ENCODE results near the gene MAP3K10. TPM values are rescaled to one million over a fixed set of nuclear protein-coding genes. Genes with fewer than 3 reads are reported as not detected.
A peak's percentile ranks its signal among the peaks of the same experiment; 100 is the strongest.
"Not testable (repeated sequence)": the region's sequence is repeated elsewhere in the genome, so short reads cannot be mapped to it uniquely, and the experiment has no call there.

Gene MAP3K10
- total RNA-seq, 3 donors from 2014 or later = 6.1 to 13.5 (median 10.2) TPM

DNA sequence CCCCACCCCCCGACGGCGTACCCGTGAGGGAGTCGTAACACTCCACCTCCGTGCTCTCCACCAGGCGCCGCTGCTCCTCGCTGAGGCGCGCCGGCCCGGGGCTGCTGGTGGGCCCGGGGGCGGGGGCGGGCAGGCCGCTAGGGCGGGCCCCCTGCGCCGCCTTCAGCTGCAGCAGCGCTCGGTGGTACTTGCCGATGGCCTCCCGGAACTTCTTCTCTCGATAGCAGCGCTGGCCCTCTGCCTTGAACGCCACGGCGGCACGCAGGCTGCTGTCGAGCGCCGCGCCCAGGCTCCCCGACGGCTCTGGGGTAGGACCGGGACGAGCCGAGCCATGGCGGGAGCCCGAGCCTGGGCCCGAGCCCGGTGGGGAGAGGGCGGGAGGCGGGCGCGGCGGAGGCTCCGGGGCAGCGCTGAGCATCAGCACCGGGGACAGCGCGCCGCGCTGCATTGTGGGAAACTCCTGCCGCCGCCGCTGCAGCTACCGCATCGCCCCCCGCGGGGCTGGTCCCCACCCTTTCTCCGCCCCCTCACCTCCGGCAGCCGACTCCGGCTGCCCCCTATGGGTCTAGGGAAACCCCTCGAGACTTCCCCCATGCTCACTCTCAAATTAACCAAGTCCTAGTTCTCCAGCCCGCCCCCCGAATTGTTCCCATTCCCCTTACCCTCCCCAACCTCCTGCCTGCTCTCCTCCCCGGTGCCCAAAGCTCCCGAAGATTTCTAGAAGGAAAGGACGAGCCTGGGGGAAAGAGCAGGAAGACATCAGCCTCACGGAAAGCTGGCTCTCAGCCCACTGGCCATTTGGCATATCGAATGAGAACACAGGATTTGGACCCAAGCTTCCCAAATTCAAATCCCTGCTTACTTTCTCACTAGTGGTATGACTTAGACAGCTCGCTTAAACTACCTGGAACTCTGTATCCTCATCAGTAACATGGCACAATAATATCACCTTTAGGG lies 27.0 kb downstream of the MAP3K10 start, which contains the start of gene TTC9B:
Gene TTC9B (minus strand): TSS at position 451 of the 957 bp plus-strand sequence. CDS start 3 bp downstream, at position 448.
- no peak for DNase-seq (ENCODE audit: low spot score in 2 of 2)
- H3K9me3 ChIP-seq = no peaks in the 10 kb centered on the region
- intact Hi-C loops (cut with DNase I; ENCODE audit: low total_unique reads) = no loop called here
- no peaks in the 10 kb centered on the region for H3K36me3 ChIP-seq
- TF ChIP-seq POLR2AphosphoS5 (IDR thresholded peaks at IDR 0.05) (no peak), POLR2A (IDR thresholded peaks at IDR 0.05) (no peak)
- TF ChIP-seq, protein P1, sequence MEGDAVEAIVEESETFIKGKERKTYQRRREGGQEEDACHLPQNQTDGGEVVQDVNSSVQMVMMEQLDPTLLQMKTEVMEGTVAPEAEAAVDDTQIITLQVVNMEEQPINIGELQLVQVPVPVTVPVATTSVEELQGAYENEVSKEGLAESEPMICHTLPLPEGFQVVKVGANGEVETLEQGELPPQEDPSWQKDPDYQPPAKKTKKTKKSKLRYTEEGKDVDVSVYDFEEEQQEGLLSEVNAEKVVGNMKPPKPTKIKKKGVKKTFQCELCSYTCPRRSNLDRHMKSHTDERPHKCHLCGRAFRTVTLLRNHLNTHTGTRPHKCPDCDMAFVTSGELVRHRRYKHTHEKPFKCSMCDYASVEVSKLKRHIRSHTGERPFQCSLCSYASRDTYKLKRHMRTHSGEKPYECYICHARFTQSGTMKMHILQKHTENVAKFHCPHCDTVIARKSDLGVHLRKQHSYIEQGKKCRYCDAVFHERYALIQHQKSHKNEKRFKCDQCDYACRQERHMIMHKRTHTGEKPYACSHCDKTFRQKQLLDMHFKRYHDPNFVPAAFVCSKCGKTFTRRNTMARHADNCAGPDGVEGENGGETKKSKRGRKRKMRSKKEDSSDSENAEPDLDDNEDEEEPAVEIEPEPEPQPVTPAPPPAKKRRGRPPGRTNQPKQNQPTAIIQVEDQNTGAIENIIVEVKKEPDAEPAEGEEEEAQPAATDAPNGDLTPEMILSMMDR (IDR thresholded peaks at IDR 0.05) = no peak
- no peak within 1 kb of the TSS for H3K27ac ChIP-seq
- H3K4me1 ChIP-seq = no peaks in the 10 kb centered on the region
- H3K27me3 ChIP-seq = peaks cover 15 to 34% of the 10 kb centered on the region in 2 donors
- peak within 1 kb of the TSS in 2 of 3 donors; percentile 7 to 49 for H3K4me3 ChIP-seq

DNA sequence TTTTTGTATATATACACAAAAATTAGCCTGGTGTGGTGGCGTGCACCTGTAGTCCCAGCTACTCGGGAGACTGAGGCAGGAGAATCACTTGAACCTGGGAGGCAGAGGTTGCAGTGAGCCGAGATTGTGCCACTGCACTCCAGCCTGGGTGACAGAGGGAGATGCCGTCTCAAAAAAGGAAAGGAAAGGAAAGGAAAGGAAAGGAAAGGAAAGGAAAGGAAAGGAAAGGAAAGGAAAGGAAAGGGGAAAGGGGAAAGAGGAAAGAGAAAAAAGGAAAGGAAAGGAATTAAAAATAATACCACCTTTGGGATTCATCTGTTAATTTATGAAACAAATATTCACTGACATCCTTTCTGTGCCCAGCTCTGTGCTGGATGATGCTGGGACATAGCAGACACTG lies 27.8 kb downstream of the MAP3K10 start:
- H3K4me1 ChIP-seq; H3K9me3 ChIP-seq; DNase-seq (ENCODE audit: low spot score in 2 of 2); H3K4me3 ChIP-seq; intact Hi-C loops (cut with DNase I; ENCODE audit: low total_unique reads); H3K27ac ChIP-seq; H3K36me3 ChIP-seq: not testable (repeated sequence)
- H3K27me3 ChIP-seq = peaks cover 17 to 42% of the 10 kb centered on the region in 2 donors

DNA sequence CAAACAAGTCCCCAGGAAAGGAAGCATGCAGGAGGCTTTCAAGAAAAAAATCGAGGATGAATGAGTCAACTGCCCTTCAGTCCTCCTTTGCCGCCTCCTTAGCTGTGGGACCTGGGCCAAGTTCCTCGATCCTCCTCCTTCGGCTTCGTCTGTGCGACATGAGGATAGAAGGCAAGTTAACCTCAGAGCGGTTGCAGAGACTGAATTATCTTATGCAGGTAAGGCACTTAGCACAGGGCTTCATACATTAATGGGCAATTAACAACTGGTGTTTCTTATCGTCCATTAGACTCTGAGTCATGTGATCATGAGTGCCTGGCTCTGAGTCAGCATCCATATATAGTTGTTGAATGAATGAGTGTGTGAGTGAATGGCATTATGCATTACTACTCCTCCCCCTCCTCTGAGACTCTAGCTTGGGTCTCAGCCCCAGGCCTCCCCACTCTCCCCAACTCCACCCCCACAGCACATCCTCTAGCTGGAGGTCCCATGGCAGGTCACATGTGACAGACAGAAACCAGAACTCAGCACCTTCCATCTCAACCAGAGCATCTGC lies 28.6 kb downstream of the MAP3K10 start:
- peaks cover 23 to 50% of the 10 kb centered on the region in 2 donors for H3K27me3 ChIP-seq
- intact Hi-C loops (cut with DNase I; ENCODE audit: low total_unique reads) = no loop called here

DNA sequence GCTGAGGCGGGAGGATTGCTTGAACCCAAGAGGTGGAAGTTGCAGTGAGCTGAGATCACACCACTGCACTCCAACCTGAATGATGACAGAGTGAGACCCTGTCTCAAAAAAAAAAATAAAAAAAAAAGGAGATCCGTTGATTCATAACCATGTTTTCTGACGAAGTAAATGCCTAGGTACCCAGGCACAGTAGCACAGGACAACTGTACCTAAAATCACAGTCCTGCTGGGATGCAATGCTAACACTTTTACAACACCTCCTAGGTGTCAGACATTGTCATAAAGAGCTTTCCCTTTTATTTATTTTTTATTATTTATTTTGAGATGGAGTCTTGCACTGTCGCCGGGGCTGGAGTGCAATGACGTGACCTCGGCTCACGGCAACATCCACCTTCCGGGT lies 29.4 kb downstream of the MAP3K10 start:
- H3K36me3 ChIP-seq = no peaks in the 10 kb centered on the region
- intact Hi-C loops (cut with DNase I; ENCODE audit: low total_unique reads) = no loop called here
- DNase-seq (ENCODE audit: low spot score in 2 of 2) = no peak
- no peak overlapping the region for H3K4me3 ChIP-seq
- no peak overlapping the region for H3K27ac ChIP-seq
- peaks cover 23 to 57% of the 10 kb centered on the region in 2 donors for H3K27me3 ChIP-seq
- no peak for TF ChIP-seq POLR2AphosphoS5 (IDR thresholded peaks at IDR 0.05)
- TF ChIP-seq, protein P1 (IDR thresholded peaks at IDR 0.05) = no peak
- TF ChIP-seq POLR2A (IDR thresholded peaks at IDR 0.05) = no peak
- H3K4me1 ChIP-seq = no peaks in the 10 kb centered on the region
- no peaks in the 10 kb centered on the region for H3K9me3 ChIP-seq

More for the DNA sequence above, 28.6 kb downstream of the MAP3K10 start:
- Histone ChIP-seq H3K36me3 (no peaks in the 10 kb centered on the region), H3K4me3 (no peak overlapping the region), H3K4me1 (no peaks in the 10 kb centered on the region), H3K27ac (no peak overlapping the region), H3K9me3 (no peaks in the 10 kb centered on the region)
- no peak for DNase-seq (ENCODE audit: low spot score in 2 of 2)
- TF ChIP-seq POLR2AphosphoS5 (IDR thresholded peaks at IDR 0.05) (no peak), POLR2A (IDR thresholded peaks at IDR 0.05) (no peak)
- TF ChIP-seq, protein P1 (IDR thresholded peaks at IDR 0.05) = no peak

DNA sequence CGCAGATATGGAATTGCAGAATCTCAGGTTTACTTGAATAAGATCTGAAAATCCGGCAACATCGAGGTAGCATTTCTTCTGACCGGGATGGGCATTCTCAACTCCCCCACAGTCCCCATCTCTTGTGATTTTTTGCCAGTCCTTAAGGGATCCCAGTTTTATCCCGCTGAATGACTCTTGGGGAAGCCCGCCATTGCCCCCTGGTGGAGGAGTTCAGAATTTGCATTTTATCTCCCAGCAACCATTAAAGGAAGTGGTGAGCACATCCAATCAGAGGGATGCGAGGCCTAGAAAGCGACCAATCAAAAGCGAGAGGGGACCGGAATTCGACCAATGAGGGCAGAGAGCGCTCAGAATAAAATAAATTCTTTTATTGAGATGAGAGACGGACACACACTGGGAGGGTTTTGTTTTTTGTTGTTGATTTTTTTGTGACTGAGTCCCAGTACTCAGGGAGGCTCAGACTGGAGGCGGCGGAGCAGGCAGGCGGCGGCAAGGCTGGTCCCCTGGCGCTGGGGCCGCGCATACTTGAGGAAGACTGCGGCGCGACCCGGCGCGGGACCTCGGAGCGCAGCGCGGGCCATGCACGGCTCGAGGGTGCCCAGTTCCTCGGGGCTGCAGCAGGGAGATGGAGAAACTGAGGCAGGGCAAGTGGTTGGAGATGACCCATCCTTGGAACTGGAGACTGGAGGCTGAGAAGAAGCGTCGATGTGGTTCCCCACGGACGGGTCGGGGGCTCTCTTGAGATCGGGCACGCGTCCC lies 30.8 kb downstream of the MAP3K10 start:
- DNase-seq (ENCODE audit: low spot score in 2 of 2) = peak; percentile 67 to 69
- TF ChIP-seq POLR2A (IDR thresholded peaks at IDR 0.05) = no peak
- TF ChIP-seq, protein P1 (IDR thresholded peaks at IDR 0.05) = peak; percentile 85 to 90 (median 89)
- peaks cover 23 to 55% of the 10 kb centered on the region in 2 donors for H3K27me3 ChIP-seq
- H3K9me3 ChIP-seq = no peaks in the 10 kb centered on the region
- H3K36me3 ChIP-seq = no peaks in the 10 kb centered on the region
- H3K27ac ChIP-seq = no peak overlapping the region
- intact Hi-C loops (cut with DNase I; ENCODE audit: low total_unique reads) = no loop called here
- H3K4me3 ChIP-seq = no peak overlapping the region
- peaks cover 0 to 7% of the 10 kb centered on the region in 2 donors for H3K4me1 ChIP-seq

Measured in breast epithelium (tissue), 4 donors.